Measurements from ENCODE around the gene PRAC1. TPM values are rescaled to one million over a fixed set of nuclear protein-coding genes. Genes with fewer than 3 reads are reported as not detected.

The PRAC1 gene
- total and polyA plus RNA-seq, 2 donors (not counting 1 experiment from before 2014, with no cell fraction given) = not detected

GRCh38 chr17:48690655-48691054 lies 31.7 kb downstream of the PRAC1 start:
- Histone ChIP-seq H3K27ac (ENCODE audit: insufficient read depth, low read length) (no peak overlapping the region), H3K27me3 (ENCODE audit: control insufficient read depth, insufficient read depth, low read length) (no peaks in the 10 kb centered on the region), H3K36me3 (ENCODE audit: control insufficient read depth, insufficient read depth, low read length) (no peaks in the 10 kb centered on the region), H3K4me2 (ENCODE audit: extremely low read depth, insufficient read depth, low read length) (no peak overlapping the region), H3K9ac (ENCODE audit: insufficient read depth, low read length) (no peak overlapping the region), H3K4me3 (replicated peaks in 1 of 4; ENCODE audit: control extremely low read depth in 1 of 4, insufficient read depth in 1 of 4, low read depth in 3 of 4, low read length in 4 of 4) (no peak overlapping the region), H4K20me1 (ENCODE audit: control insufficient read depth, extremely low read depth, insufficient read depth, low read length) (no peaks in the 10 kb centered on the region), H3K79me2 (ENCODE audit: control insufficient read depth, insufficient read depth, low read length) (no peaks in the 10 kb centered on the region), H3K9me3 (ENCODE audit: control insufficient read depth, insufficient read depth, low read depth, low read length) (no peaks in the 10 kb centered on the region), H2AFZ (ENCODE audit: low read length) (no peak overlapping the region), H3K4me1 (ENCODE audit: control insufficient read depth, extremely low read depth, insufficient read depth, low read length) (no peaks in the 10 kb centered on the region)
- DNase-seq (ENCODE audit: low read depth in 2 of 2) = no peak
- TF ChIP-seq CTCF (conservative IDR thresholded peaks at IDR 0.05 in 1 of 2, IDR thresholded peaks at IDR 0.05 in 1 of 2; ENCODE audit: low read depth in 1 of 2, low read length in 2 of 2) (no peak), EZH2 (IDR thresholded peaks at IDR 0.05; ENCODE audit: low read length, missing control alignments) (no peak)

DNA sequence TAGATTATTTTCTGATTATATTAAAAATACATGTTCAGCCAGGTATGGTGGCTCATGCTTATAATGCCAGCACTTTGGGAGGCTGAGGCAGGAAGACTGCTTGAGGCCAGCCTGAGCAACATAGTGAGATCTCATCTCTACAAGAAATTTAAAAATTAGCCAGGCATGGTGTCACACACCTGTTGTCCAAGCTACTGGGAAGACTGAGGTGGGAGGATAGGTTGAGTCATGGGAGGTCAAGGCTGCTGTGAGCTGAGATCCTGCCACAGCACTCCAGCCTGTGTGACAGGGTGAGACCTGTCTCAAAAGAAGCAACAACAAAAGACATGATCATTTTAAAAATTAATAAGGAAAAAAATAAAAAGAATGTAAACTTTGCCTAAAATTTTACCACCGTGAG lies 40.7 kb downstream of the PRAC1 start:
- TF ChIP-seq EZH2 (IDR thresholded peaks at IDR 0.05; ENCODE audit: low read length, missing control alignments) = no peak
- TF ChIP-seq CTCF (conservative IDR thresholded peaks at IDR 0.05 in 1 of 2, IDR thresholded peaks at IDR 0.05 in 1 of 2; ENCODE audit: low read depth in 1 of 2, low read length in 2 of 2) = no peak
- Histone ChIP-seq H3K36me3 (ENCODE audit: control insufficient read depth, insufficient read depth, low read length) (no peaks in the 10 kb centered on the region), H3K4me3 (replicated peaks in 1 of 4; ENCODE audit: control extremely low read depth in 1 of 4, insufficient read depth in 1 of 4, low read depth in 3 of 4, low read length in 4 of 4) (no peak overlapping the region), H3K4me1 (ENCODE audit: control insufficient read depth, extremely low read depth, insufficient read depth, low read length) (no peaks in the 10 kb centered on the region), H3K79me2 (ENCODE audit: control insufficient read depth, insufficient read depth, low read length) (no peaks in the 10 kb centered on the region), H3K27me3 (ENCODE audit: control insufficient read depth, insufficient read depth, low read length) (peaks cover 6% of the 10 kb centered on the region), H3K27ac (ENCODE audit: insufficient read depth, low read length) (no peak overlapping the region), H4K20me1 (ENCODE audit: control insufficient read depth, extremely low read depth, insufficient read depth, low read length) (no peaks in the 10 kb centered on the region), H3K9ac (ENCODE audit: insufficient read depth, low read length) (no peak overlapping the region), H3K4me2 (ENCODE audit: extremely low read depth, insufficient read depth, low read length) (no peak overlapping the region), H2AFZ (ENCODE audit: low read length) (no peak overlapping the region), H3K9me3 (ENCODE audit: control insufficient read depth, insufficient read depth, low read depth, low read length) (no peaks in the 10 kb centered on the region)
- DNase-seq (ENCODE audit: low read depth in 2 of 2) = no peak

- Histone ChIP-seq H3K9me3 (ENCODE audit: control insufficient read depth, insufficient read depth, low read depth, low read length) (no peaks in the 10 kb centered on the region), H3K79me2 (ENCODE audit: control insufficient read depth, insufficient read depth, low read length) (no peaks in the 10 kb centered on the region), H3K9ac (ENCODE audit: insufficient read depth, low read length) (no peak overlapping the region), H3K27me3 (ENCODE audit: control insufficient read depth, insufficient read depth, low read length) (peaks cover 6% of the 10 kb centered on the region), H3K27ac (ENCODE audit: insufficient read depth, low read length) (no peak overlapping the region), H3K36me3 (ENCODE audit: control insufficient read depth, insufficient read depth, low read length) (no peaks in the 10 kb centered on the region), H4K20me1 (ENCODE audit: control insufficient read depth, extremely low read depth, insufficient read depth, low read length) (no peaks in the 10 kb centered on the region), H2AFZ (ENCODE audit: low read length) (no peak overlapping the region), H3K4me3 (replicated peaks in 1 of 4; ENCODE audit: control extremely low read depth in 1 of 4, insufficient read depth in 1 of 4, low read depth in 3 of 4, low read length in 4 of 4) (no peak overlapping the region), H3K4me2 (ENCODE audit: extremely low read depth, insufficient read depth, low read length) (no peak overlapping the region), H3K4me1 (ENCODE audit: control insufficient read depth, extremely low read depth, insufficient read depth, low read length) (no peaks in the 10 kb centered on the region)
- no peak for DNase-seq (ENCODE audit: low read depth in 2 of 2)
- TF ChIP-seq EZH2 (IDR thresholded peaks at IDR 0.05; ENCODE audit: low read length, missing control alignments) = no peak
- TF ChIP-seq CTCF (conservative IDR thresholded peaks at IDR 0.05 in 1 of 2, IDR thresholded peaks at IDR 0.05 in 1 of 2; ENCODE audit: low read depth in 1 of 2, low read length in 2 of 2) = no peak
These were observed 42.8 kb downstream of the PRAC1 start for GRCh38 chr17:48679385-48680096.

Measured in fibroblast of lung (primary cell).